ENCODE measurements around the gene DNAJC3.
"Not testable (repeated sequence)": the region's sequence is repeated elsewhere in the genome, so short reads cannot be mapped to it uniquely, and the experiment has no call there.

The DNAJC3 gene

DNA sequence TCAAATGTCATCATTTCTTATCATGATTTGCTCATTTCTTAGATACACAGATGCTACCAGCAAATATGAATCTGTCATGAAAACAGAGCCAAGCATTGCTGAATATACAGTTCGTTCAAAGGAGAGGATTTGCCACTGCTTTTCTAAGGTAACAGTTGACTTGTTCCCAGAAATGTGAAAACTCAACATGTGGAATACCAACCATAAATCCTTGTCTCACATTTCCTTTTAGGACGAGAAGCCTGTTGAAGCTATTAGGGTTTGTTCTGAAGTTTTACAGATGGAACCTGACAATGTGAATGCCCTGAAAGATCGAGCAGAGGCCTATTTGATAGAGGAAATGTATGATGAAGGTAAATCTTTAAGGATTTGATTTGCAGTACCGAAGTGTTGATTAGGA lies 86.7 kb downstream of the DNAJC3 start:
- H3K36me3 ChIP-seq (ENCODE audit: control insufficient read depth, insufficient read depth, low read length), result no peaks in the 10 kb centered on the region

GRCh38 chr13:95771905-95772304 lies 95.0 kb downstream of the DNAJC3 start:
- H3K36me3 ChIP-seq (ENCODE audit: control insufficient read depth, insufficient read depth, low read length), result no peaks in the 10 kb centered on the region
- H3K79me2 ChIP-seq, result no peaks in the 10 kb centered on the region

More for the DNA sequence above, 86.7 kb downstream of the DNAJC3 start:
- no peaks in the 10 kb centered on the region for H3K4me1 ChIP-seq
- TF ChIP-seq, protein P1, sequence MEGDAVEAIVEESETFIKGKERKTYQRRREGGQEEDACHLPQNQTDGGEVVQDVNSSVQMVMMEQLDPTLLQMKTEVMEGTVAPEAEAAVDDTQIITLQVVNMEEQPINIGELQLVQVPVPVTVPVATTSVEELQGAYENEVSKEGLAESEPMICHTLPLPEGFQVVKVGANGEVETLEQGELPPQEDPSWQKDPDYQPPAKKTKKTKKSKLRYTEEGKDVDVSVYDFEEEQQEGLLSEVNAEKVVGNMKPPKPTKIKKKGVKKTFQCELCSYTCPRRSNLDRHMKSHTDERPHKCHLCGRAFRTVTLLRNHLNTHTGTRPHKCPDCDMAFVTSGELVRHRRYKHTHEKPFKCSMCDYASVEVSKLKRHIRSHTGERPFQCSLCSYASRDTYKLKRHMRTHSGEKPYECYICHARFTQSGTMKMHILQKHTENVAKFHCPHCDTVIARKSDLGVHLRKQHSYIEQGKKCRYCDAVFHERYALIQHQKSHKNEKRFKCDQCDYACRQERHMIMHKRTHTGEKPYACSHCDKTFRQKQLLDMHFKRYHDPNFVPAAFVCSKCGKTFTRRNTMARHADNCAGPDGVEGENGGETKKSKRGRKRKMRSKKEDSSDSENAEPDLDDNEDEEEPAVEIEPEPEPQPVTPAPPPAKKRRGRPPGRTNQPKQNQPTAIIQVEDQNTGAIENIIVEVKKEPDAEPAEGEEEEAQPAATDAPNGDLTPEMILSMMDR (IDR thresholded peaks at IDR 0.05), result no peak
- H3K9me3 ChIP-seq (ENCODE audit: control insufficient read depth, low read length), result no peaks in the 10 kb centered on the region
- no peak overlapping the region for H3K9ac ChIP-seq
- H3K79me2 ChIP-seq, result no peaks in the 10 kb centered on the region
- H3K4me2 ChIP-seq (ENCODE audit: low read length), result no peak overlapping the region
- no peaks in the 10 kb centered on the region for H3K27me3 ChIP-seq (ENCODE audit: control insufficient read depth, insufficient read depth, low read length)
- H3K27ac ChIP-seq, result no peak overlapping the region
- no peak overlapping the region for H3K4me3 ChIP-seq (ENCODE audit: low read depth, low read length)
- H2AFZ ChIP-seq, result no peak overlapping the region

GRCh38 chr13:95779522-95779921 lies 102.6 kb downstream of the DNAJC3 start:
- Histone ChIP-seq H3K9ac (no peak overlapping the region), H3K4me2 (ENCODE audit: low read length) (no peak overlapping the region), H3K9me3 (ENCODE audit: control insufficient read depth, low read length) (no peaks in the 10 kb centered on the region), H3K4me3 (ENCODE audit: low read depth, low read length) (no peak overlapping the region), H3K27ac (no peak overlapping the region), H3K27me3 (ENCODE audit: control insufficient read depth, insufficient read depth, low read length) (no peaks in the 10 kb centered on the region), H3K36me3 (ENCODE audit: control insufficient read depth, insufficient read depth, low read length) (no peaks in the 10 kb centered on the region), H3K79me2 (no peaks in the 10 kb centered on the region), H3K4me1 (no peaks in the 10 kb centered on the region), H2AFZ (no peak overlapping the region)
- TF ChIP-seq, protein P1 (IDR thresholded peaks at IDR 0.05), result no peak

More at GRCh38 chr13:95771905-95772304, 95.0 kb downstream of the DNAJC3 start:
- TF ChIP-seq, protein P1 (IDR thresholded peaks at IDR 0.05), result no peak
- no peak overlapping the region for H3K9ac ChIP-seq
- no peaks in the 10 kb centered on the region for H3K27me3 ChIP-seq (ENCODE audit: control insufficient read depth, insufficient read depth, low read length)
- no peaks in the 10 kb centered on the region for H3K4me1 ChIP-seq
- H3K27ac ChIP-seq, result no peak overlapping the region
- H3K4me3 ChIP-seq (ENCODE audit: low read depth, low read length), result no peak overlapping the region
- H3K9me3 ChIP-seq (ENCODE audit: control insufficient read depth, low read length), result no peaks in the 10 kb centered on the region
- no peak overlapping the region for H2AFZ ChIP-seq
- no peak overlapping the region for H3K4me2 ChIP-seq (ENCODE audit: low read length)

- Histone ChIP-seq H3K79me2 (no peaks in the 10 kb centered on the region), H3K36me3 (ENCODE audit: control insufficient read depth, insufficient read depth, low read length) (no peaks in the 10 kb centered on the region), H2AFZ (no peak overlapping the region), H3K9ac (no peak overlapping the region), H3K27me3 (ENCODE audit: control insufficient read depth, insufficient read depth, low read length) (no peaks in the 10 kb centered on the region), H3K4me1 (no peaks in the 10 kb centered on the region), H3K27ac (no peak overlapping the region), H3K9me3 (ENCODE audit: control insufficient read depth, low read length) (no peaks in the 10 kb centered on the region), H3K4me2 (ENCODE audit: low read length) (no peak overlapping the region), H3K4me3 (ENCODE audit: low read depth, low read length) (no peak overlapping the region)
- TF ChIP-seq, protein P1 (IDR thresholded peaks at IDR 0.05), result no peak
Measured at GRCh38 chr13:95781016-95781415, 104.1 kb downstream of the DNAJC3 start.

DNA sequence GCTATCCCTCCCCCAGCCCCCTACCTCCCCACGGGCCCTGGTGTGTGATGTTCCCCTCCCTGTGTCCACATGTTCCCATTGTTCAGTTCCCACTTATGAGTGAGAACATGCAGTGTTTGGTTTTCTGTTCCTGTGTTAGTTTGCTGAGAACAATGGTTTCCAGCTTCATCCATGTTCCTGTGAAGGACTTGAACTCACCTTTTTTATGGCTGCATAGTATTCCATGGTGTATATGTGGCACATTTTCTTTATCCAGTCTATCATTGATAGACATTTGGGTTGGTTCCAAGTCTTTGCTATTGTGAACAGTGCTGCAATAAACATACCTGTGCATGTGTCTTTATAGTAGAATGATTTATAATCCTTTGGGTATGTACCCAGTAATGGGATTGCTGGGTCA lies 105.0 kb downstream of the DNAJC3 start:
- H3K4me3 ChIP-seq (ENCODE audit: low read depth, low read length); H3K9ac ChIP-seq; H3K36me3 ChIP-seq (ENCODE audit: control insufficient read depth, insufficient read depth, low read length); H2AFZ ChIP-seq; H3K27ac ChIP-seq; H3K9me3 ChIP-seq (ENCODE audit: control insufficient read depth, low read length); H3K79me2 ChIP-seq; H3K27me3 ChIP-seq (ENCODE audit: control insufficient read depth, insufficient read depth, low read length); H3K4me1 ChIP-seq; H3K4me2 ChIP-seq (ENCODE audit: low read length): not testable (repeated sequence)
